ENCODE data around the gene NFATC3.

NFATC3 gene

GRCh38 chr16:68187505-68187904 is 102.3 kb downstream of the NFATC3 start:
- no peak for DNase-seq (ENCODE audit: low read depth)

DNA sequence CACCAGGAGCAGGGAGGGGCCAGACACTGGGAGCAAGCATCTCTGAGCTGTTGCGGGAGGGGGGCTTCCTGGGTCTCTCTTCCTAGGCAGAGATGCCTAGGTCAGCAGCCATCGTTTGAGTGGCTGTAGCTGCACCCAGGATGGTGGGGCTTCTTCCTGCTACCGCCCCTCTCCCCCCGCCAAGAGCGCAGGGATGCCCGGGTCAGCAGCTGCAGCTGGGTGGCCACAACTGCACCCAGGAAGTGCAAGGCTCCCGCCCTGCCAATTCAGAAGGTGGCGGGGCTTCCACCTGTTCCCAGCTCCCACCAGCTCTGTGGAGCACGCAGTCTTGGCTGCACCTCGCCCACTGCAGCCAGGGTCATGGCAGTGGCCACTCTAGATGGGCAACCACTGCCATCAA is 103.0 kb downstream of the NFATC3 start:
- no peak for DNase-seq (ENCODE audit: low read depth)

DNA sequence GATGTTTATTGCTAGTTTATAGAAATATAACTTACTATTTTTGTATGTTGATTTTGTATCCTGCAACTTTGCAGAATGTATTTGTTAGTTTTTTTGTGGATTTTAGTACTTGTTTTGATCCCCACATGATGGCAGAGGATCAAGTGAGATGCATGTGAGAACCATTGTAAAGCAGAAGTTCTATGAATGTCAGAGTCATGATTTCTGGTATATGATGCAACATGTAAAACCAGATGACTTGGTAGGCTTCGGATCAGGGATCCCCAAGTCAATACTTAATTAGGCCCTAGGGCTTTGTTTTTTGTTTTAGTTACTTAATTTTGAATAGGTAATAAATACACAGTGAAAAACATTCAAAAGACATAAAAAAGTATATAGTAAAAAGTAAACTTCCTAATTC is 104.9 kb downstream of the NFATC3 start:
- DNase-seq (ENCODE audit: low read depth), result no peak

DNA sequence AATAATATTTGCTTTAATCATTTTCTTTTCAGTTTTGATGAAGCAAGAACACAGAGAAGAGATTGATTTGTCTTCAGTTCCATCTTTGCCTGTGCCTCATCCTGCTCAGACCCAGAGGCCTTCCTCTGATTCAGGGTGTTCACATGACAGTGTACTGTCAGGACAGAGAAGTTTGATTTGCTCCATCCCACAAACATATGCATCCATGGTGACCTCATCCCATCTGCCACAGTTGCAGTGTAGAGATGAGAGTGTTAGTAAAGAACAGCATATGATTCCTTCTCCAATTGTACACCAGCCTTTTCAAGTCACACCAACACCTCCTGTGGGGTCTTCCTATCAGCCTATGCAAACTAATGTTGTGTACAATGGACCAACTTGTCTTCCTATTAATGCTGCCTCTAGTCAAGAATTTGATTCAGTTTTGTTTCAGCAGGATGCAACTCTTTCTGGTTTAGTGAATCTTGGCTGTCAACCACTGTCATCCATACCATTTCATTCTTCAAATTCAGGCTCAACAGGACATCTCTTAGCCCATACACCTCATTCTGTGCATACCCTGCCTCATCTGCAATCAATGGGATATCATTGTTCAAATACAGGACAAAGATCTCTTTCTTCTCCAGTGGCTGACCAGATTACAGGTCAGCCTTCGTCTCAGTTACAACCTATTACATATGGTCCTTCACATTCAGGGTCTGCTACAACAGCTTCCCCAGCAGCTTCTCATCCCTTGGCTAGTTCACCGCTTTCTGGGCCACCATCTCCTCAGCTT is 105.8 kb downstream of the NFATC3 start:
- DNase-seq (ENCODE audit: low read depth), result no peak

DNA sequence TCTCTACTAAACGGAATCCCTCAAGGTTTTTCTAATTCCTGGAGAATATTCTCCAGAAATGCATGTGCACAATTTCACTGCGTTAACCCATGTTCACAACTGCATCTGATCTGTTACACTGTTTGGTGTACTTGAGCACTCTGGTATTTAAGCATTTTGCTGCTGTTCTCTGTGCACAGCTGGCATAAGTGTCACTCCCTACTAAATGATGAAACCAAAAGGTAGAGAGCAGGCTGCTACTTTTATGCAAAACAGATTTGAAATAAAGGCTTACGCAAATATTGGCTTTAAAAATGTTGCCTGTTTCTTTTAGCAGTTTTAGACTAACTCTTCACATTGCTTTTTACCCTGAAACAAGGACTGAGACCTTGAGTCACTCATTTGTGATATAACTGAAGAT is 109.1 kb downstream of the NFATC3 start:
- no peak for DNase-seq (ENCODE audit: low read depth)

DNA sequence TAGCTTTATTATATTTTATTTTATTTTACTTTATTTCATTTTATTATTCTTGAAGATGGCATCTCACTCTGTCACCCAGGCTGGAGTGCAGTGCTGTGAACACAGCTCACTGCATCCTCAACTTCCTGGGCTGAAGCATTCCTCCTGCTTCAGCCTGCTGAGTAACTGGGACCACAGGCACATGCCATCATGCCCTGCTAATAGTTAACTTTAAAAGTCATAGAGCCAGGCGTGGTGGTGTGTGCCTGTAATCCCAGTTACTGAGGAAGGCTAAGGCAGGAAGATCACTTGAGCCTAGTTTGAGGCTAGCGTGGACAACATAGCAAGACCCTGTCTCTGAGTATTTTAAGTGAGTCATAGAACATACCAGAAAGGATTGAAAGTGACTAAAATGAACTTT is 112.1 kb downstream of the NFATC3 start:
- no peak for DNase-seq (ENCODE audit: low read depth)

DNA sequence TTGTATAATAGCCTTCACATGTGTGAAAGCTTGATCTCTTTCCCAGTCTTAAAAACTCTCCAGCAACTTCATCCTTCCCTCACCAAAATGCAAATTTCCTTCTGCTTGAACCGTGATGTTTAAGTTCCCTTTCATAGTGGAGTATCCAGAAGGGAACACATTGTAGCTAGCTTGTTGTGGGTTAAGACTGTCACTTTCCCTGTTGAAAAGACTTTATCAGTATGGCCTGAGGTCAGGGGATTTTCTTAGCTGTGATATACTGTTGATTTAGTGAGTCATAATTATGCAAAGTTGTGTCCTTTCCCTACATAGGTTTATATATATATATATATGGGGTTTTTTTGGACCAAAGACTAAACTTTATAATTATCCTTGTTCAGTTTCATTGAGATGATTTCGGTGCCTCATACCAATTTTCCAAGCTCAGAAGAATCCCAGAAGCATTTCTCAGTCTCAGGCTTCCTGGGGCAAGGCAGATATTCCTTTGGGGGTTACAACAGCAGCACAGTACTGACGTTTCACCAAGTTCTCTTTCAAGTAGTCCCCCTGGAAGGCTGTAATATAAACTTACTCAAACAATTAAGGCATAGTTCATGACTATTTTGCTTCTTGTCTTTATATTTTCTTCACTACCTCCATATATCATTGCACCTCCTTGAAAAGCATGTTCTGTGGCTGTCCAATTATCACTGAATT is 115.1 kb downstream of the NFATC3 start:
- no peak for DNase-seq (ENCODE audit: low read depth)

DNA sequence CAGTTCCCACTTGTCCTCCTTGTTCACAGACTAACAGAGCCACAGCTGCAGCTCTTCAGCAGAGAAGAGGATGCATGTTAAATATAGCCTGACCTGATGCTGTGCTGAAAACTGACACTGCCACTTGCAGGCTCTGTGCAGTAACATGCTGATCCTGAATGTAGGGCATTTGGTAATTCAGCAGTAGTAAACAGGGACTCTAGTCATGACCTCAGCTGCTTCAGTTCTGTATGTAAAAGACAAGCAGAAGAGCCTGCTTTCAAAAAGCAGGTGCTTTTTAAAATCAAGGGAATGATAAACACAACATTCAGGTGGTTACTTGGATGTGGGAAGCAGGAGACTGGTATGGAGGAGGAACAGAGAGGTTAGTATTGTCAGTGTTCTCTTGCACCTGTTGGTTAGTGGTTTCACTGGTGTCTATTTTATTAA is 116.9 kb downstream of the NFATC3 start:
- DNase-seq (ENCODE audit: low read depth), result no peak

DNA sequence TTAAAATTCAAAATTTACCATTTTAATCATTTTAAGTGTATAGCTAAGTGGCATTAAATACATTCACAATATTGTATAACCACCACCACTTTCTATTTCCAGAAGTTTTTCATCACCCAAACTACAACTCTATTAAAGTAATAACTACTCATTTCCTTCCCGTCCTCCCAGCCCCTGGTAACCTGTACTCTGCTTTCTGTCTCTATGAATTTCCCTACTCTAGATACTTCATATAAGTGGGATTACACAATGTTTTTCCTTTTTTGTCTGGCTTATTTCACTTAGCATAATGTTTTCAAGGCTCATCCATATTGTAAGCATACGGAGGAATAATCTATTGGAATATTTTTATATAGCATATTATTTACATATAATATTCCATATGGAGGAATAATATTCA is 121.1 kb downstream of the NFATC3 start:
- DNase-seq (ENCODE audit: low read depth), result no peak

DNA sequence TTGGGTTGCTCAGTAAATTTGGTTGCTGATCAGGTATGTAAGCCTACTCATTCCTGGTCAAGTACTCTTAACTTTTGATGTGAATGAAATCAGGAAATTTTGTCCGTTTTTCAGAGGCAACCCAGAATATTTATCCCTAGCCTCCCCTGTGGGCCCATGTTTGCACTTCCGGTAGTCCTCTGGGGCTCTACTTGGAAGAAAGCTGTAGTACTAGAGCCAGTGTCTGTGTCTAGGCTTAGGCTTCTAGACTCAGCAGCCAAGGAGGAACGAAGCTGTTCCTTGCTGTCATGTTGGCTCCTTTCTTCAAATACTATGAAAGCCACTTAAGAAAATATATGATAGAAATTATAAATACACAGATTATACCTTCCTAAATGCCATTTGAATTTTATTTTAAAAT is 129.6 kb downstream of the NFATC3 start:
- no peak for DNase-seq (ENCODE audit: low read depth)

- no peak for DNase-seq (ENCODE audit: low read depth)
Measured at GRCh38 chr16:68215302-68215701, 130.1 kb downstream of the NFATC3 start.

DNA sequence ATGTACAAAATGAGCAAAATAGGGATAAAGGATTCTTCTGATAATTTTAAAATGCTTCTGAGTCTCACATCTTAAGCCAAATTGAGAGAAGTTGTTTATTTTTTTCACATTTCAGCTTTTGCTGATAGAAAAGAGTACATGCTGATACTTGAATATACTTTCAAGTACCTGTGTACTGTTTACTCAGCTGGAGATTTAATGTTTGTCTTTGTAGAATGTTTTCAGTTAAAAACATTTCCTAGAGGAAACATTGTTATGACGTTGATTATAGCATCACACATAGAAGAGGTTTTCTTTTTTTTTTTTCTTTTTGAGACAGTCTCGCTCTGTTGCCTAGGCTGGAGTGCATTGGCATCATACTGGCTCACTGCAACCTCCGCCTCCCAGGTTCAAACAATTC is 131.1 kb downstream of the NFATC3 start:
- no peak for DNase-seq (ENCODE audit: low read depth)

GRCh38 chr16:68217506-68217905 is 132.3 kb downstream of the NFATC3 start:
- DNase-seq (ENCODE audit: low read depth), result no peak

GRCh38 chr16:68219725-68220351 is 134.7 kb downstream of the NFATC3 start:
- DNase-seq (ENCODE audit: low read depth), result no peak

DNA sequence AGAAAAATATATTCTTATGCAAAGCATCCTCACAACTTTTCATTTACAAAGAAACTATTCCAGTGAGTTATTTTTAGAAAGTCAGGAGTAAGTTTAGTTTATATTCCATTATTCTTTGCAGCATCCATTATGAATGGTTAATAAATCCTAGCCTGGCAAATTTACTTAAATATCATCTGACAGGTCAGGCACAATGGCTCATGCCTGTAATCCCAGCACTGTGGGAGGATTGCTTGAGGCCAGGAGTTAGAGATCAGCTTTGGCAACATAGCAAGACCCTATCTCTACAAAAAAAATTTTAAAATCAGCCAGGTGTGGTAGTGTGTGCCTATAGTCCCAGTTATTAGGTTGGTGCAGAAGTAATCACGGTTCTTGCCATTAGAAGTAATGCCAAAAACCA is 137.9 kb downstream of the NFATC3 start:
- no peak for DNase-seq (ENCODE audit: low read depth)

GRCh38 chr16:68226116-68226515 is 140.9 kb downstream of the NFATC3 start:
- DNase-seq (ENCODE audit: low read depth), result no peak

DNA sequence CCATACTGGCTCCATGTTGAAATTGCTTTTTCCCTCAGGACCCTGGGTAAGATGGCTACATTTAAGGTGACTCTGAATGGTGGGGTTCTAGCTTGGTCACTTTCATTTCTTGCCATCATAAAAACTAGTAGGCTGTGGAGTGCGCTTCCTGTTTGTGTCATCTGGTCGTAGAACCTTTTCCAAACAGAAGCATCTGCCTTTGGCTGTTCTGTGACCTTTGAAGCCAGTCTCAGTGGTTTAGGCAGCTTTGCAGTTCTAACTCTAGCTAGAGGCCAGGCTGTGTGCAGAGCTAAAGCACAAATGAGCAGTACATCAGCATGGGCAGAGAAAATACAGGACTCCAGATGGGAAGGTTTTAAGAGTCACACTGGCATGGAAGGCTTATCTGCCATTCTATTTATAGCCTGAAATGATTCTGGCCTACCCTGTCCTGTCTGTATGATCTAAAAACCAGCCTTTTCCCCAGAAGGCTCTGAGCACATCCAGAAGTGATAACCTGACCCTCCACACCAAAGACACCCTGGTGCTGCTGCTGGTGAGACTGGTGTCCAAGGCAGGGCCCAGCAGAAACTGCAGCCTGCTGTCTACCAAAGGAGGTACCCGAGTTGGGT is 142.1 kb downstream of the NFATC3 start:
- no peak for DNase-seq (ENCODE audit: low read depth)

DNA sequence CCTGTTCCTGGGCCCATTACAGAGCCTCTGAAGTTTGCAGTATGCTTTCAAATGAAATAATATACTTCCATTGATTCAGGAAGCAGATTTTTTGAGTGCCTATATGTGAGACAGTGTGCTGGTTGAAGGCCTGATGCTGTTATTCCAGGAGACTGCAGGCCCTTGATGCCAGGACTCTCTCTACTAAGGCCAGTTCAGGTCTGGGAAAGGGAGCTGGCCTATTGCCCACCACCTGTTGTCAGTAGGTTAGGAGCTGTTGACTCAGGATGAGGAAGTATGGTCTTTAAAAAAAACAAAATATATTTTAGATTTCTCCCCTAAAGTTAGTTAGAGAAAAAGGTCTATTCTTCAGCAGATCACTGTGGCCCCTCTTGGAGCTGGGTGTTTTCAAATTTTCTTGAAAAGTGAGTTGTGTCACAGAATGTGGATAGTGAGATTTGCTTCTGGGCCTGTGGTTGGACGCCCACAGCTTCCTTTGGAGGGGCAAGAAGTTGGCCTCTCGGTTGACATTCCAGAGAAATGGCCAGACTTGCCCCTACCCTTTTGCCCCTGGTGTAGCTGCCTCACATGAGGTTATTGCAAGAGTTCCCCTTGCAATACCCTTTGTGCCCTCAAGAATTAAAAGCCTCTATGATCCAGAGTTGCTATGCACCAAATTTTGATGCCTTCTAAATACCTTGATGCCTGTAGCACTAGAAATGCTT is 142.8 kb downstream of the NFATC3 start:
- no peak for DNase-seq (ENCODE audit: low read depth)

DNA sequence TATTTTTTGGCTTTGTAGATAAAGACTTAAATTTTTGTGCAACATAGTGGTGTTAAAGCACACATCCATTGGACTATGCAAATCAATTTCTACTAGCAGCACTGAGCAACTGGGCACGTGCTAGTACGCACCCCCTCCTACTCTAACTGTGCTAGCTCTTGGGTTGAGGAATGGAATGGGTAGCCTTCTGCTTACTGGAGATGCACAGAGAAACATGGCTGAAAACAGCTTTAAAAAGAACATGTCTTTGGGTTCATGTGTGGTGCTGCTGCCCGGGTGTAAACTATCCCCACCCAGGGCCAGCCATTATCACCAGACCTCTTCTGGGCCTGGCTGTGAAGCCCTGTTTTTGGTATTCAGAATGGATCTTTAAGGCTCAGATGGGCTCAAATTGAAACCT is 143.5 kb downstream of the NFATC3 start:
- no peak for DNase-seq (ENCODE audit: low read depth)

- peak; percentile 31 for DNase-seq (ENCODE audit: low read depth)
Measured at GRCh38 chr16:68229431-68230175, 144.4 kb downstream of the NFATC3 start.

GRCh38 chr16:68230176-68230571 is 145.0 kb downstream of the NFATC3 start:
- no peak for DNase-seq (ENCODE audit: low read depth)

All from HS-27A (cell line).